Cardiac fibroblast (primary cell): Measurements from ENCODE around the gene RPS13.
"Not testable (repeated sequence)": the region's sequence is repeated elsewhere in the genome, so short reads cannot be mapped to it uniquely, and the experiment has no call there.

Source experiments
- DNase-seq, 2 donors: peaks; one replicate each; pipeline versions ENCODE4 v3.0.0 to v3.0.0-alpha.2; 2010; ENCODE audit warnings: low read depth in 2 of 2
- H3K4me3 ChIP-seq, 2 donors: replicated peaks in 1 of 2; 1 replicate in 1 of 2; 2 replicates in 1 of 2; pipeline ENCODE4 v1.5.1; 2011; ENCODE audit warnings: low read depth in 2 of 2, low read length in 2 of 2, mild to moderate bottlenecking in 2 of 2, moderate library complexity in 1 of 2
- TF ChIP-seq, protein P1 (sequence below): IDR thresholded peaks from one replicate; pipeline ENCODE4 v1.5.1; 2011; ENCODE audit warnings: low read depth, mild to moderate bottlenecking, low read length, inconsistent platforms

Gene RPS13

DNA sequence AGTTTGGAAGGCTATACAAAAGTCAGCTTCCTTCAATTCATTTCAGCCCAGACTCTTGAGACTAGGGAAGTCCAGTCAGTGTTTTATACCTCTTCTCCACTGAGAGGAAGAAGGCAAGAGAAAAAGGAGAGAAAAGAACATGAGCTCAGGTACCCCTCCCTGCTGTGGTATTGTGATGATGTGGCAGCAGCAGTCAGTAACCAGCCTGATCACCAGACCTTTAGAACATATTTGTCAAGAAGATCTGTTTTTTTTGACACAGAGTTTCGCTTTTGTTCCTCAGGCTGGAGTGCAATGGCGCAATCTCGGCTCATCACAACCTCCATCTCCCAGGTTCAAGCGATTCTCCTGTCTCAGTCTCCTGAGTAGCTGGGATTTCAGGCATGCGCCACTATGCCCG is 21.2 kb upstream of the RPS13 start:
- no peak overlapping the region for H3K4me3 ChIP-seq
- no peak for DNase-seq
- TF ChIP-seq, protein P1, sequence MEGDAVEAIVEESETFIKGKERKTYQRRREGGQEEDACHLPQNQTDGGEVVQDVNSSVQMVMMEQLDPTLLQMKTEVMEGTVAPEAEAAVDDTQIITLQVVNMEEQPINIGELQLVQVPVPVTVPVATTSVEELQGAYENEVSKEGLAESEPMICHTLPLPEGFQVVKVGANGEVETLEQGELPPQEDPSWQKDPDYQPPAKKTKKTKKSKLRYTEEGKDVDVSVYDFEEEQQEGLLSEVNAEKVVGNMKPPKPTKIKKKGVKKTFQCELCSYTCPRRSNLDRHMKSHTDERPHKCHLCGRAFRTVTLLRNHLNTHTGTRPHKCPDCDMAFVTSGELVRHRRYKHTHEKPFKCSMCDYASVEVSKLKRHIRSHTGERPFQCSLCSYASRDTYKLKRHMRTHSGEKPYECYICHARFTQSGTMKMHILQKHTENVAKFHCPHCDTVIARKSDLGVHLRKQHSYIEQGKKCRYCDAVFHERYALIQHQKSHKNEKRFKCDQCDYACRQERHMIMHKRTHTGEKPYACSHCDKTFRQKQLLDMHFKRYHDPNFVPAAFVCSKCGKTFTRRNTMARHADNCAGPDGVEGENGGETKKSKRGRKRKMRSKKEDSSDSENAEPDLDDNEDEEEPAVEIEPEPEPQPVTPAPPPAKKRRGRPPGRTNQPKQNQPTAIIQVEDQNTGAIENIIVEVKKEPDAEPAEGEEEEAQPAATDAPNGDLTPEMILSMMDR, result no peak

DNA sequence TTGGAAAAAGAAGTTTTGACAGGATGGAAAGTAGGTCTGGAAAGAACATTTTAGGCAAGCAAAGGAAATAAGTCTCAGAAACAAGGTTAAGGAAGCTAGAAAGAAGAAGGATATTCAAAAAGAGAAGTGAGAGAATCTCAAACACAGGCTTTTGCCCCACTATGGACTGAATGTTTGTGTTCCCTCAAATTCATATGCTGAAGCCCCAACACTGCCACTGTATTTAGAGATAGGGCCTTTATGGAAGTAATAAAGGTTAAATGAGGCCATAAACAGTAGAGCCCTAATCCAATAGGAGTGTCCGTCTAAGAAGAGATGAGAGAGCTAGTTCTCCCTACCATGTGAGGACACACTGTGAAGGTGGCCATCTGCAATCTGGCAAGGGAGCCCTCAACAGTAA is 20.6 kb upstream of the RPS13 start:
- no peak for DNase-seq
- no peak overlapping the region for H3K4me3 ChIP-seq
- TF ChIP-seq, protein P1, result no peak

DNA sequence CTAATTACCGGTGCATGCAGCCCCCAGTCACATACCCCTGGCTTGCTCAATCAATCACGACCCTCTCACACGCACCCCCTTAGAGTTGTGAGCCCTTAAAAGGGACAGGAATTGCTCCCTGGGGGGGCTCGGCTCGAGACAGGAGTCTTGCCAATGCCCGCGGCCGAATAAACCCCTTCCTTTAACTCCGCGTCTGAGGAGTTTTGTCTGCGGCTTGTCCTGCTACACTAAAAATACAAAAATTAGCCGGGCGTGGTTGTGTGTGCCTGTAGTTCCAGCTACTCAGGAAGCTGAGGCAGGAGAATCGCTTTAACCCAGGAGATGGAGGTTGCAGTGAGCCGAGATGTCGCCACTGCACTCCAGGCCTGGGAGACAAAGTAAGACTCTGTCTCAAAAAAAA is 8.5 kb upstream of the RPS13 start:
- not testable (repeated sequence) for H3K4me3 ChIP-seq, DNase-seq

DNA sequence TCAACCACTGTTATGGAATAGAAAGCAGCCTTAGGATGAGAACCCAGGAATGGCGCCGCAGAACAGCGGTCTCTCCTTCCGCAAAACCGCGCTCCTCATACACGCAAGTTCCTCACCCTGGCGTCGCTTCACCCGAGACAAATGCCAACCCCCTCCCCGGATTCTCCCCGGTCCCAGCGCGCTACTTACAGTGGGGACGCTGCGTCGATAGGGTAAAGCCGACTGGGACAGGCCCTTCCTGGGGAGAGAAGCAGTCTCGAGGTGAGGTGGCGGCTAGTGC is 287 bp downstream of the RPS13 start:
- peak overlapping the region; percentile 94 to 98 for H3K4me3 ChIP-seq
- TF ChIP-seq, protein P1, result no peak
- DNase-seq, result no peak

DNA sequence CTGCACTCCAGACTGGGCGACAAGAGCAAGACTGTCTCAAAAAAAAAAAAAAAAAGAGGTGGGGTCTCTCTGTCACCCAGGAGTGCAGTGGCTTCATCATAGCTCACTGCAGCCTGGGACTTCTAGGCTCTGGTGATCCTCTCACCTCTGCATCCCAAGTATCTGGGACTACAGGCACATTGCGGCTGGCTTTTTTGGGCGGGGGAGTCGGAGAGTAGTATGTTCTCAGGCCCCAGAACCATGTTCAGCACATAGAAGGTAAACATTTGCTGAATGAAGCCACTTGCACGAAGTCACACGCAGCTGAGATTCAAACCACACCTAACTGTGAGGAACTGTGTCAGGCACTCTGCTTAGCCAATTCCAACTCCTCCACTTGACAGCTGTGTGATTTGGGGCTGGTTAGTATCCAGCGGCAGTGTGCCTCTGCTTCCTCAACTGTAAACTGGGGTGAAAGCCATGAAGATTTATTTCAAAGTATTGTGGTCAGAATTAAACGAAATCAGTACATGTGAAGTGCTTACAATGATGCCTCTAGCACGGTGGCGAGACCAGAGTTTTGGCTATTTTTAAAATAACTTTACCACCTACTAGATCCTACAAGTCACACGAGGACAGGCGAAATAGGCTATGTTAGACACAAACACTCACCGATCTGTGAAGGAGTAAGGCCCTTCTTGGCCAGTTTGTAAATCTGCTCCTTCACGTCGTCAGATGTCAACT is 789 bp downstream of the RPS13 start:
- DNase-seq, result peak; percentile 19 to 25

DNA sequence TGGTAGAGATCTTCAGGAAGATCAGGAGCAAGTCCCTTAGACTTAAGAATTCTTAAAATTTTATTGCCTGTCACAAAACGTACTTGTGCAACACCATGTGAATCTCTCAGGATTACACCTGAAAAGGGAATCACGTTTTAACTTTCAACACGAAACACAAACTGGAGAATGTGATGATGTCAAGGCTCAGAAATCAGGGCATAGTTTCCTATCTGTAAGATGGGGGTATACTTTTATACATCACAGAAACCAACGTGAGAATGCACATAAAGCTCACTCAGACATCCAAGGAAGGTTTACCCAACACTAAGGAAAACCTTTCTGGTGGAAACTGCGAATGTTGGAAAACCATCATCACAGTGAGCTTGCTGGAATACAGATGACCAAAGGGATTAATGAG is 2.0 kb downstream of the RPS13 start:
- no peak for DNase-seq
- no peak overlapping the region for H3K4me3 ChIP-seq

More for the DNA sequence above, 789 bp downstream of the RPS13 start:
- H3K4me3 ChIP-seq, result peak overlapping the region; percentile 94 to 98
- TF ChIP-seq, protein P1, result no peak

DNA sequence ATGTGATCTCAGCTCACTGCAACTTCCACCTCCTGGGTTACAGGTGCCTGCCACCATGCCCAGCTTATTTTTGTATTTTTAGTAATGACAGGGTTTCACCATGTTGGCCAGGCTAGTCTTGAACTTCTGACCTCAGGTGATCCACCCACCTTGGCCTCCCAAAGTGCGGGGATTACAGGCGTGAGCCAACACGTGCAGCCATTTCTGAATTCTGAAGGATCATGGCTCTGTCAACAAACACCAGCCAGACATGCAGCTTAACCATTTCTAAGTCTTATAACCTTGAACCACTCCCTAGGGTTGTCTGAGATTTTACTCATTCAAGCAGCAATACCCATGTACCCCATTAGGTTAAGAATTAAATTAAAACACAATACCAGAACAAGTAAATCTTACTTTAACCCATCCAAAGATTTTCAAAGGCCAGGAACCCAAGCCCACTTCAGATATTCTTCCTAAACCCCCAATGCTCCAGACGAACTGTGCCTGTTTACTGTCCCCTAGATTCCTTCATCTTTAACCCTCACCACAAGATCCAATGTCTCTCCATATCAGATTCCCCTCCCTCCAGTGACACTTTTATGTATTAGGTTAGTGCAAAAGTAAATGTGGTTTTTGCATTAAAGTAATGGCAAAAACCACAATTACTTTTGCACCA is 4.0 kb downstream of the RPS13 start:
- DNase-seq, result no peak
- no peak overlapping the region for H3K4me3 ChIP-seq
- TF ChIP-seq, protein P1, result no peak

More for the DNA sequence above, 2.0 kb downstream of the RPS13 start:
- TF ChIP-seq, protein P1, result no peak
